GM18505 (cell line): ENCODE results near the gene VWC2L.

Experiments
- ATAC-seq: cut with Tn5 transposase; IDR thresholded peaks from one replicate; pipeline ENCODE4 v1.9.1; 2021; ENCODE audit not compliant: unreplicated experiment
- POLR2A ChIP-seq: IDR thresholded peaks from 4 replicates; pipeline ENCODE4 v1.6.1; 2011; ENCODE audit warnings: borderline replicate concordance; ENCODE audit not compliant: insufficient read depth, insufficient read length; ENCODE audit errors: extremely low read depth

The VWC2L gene

DNA sequence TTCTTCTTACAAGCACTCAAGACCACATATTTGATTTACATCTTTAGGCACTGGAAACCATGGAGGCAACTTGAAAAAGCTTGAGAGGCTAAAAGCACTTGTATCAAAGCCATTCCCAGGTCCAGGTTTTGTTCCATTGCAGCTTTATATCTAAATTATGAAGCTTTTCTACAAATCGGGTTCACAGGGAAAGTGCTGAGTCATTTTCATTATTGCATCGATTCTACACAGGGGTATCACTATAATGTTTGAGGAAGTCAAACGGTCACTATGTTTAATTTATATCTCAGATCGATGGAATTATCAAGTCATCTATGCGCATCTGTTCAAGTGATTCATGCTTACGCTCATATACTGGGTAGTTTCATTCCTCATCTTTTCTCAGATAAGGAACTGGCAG lies 118.7 kb downstream of the VWC2L start:
- no peak for TF ChIP-seq POLR2A
- no peak for ATAC-seq

DNA sequence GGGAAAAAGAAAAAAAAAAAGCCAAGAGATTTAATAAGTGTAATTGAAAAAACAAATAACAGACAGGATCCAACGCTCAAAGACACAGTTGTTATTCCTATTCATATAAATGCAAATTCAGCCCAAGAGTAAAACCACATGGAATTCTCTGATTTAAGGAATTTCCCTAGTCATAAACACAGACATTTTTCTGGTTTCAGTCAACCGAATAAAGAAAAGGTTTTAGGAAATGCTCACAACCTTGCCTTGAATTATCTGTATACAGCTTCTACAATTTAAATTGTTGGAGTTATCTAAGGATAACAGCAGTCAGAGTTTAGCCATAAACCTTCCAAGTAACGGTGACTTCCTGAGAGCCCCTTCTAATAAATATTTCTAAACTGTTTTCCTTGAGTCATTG lies 122.7 kb downstream of the VWC2L start:
- no peak for TF ChIP-seq POLR2A
- no peak for ATAC-seq

- no peak for ATAC-seq
- TF ChIP-seq POLR2A = no peak
Observed at GRCh38 chr2:214536625-214537024, 125.8 kb downstream of the VWC2L start.

GRCh38 chr2:214537929-214538328 lies 127.1 kb downstream of the VWC2L start:
- ATAC-seq = no peak

GRCh38 chr2:214542295-214542694 lies 131.4 kb downstream of the VWC2L start:
- TF ChIP-seq POLR2A = no peak
- no peak for ATAC-seq

More at GRCh38 chr2:214537929-214538328, 127.1 kb downstream of the VWC2L start:
- no peak for TF ChIP-seq POLR2A

DNA sequence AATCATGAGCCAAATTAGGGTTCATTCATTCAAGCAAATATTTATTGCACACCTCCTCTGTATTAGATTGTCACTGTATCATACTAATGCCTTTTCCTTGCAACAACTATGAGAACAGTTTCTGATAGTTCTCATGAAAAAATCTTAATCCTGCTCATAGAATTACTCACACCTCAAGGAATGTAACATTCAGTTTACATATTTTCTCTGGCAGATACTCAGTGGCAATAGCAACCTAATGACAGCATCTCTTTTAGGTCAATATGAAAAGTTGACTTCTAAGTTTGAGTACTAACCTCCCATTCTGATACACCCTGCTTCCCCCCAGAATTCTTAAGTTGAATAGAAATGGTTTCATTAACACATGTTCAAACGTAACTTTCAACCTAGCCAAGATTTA lies 132.0 kb downstream of the VWC2L start:
- no peak for ATAC-seq
- no peak for TF ChIP-seq POLR2A

GRCh38 chr2:214543386-214543955 lies 132.6 kb downstream of the VWC2L start:
- ATAC-seq = no peak
- no peak for TF ChIP-seq POLR2A

DNA sequence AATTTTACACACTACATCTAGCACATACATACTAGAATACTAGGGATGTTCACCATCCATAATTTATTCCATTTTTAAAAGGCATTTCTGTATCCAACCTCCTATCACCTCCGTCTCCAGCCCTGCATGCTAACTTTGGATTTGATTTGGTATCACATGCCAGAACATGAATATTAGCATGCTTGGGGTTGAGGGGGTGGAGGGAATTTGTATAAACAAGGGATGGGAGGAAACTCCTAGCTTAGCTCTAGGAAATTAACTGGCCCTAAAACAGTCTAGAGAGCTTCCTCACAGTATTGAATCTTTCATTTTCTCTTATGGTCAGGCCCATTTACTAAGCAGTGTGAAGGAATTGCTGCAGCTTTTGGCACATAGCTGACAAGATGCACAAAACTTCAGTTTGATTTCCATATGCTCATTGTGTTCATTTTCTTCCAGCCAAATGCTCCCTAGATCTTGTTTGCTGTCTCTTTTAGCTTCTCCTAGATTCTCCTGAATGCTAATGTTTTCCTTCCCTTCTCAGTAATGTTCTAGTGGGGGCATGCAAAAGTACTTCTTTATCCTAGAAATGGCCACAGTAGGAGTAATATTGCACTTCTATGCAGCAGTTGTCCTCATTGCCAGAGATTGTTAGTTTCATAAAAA lies 135.2 kb downstream of the VWC2L start:
- no peak for TF ChIP-seq POLR2A
- ATAC-seq = no peak

- no peak for ATAC-seq
- no peak for TF ChIP-seq POLR2A
Observed at GRCh38 chr2:214547931-214548330, 137.1 kb downstream of the VWC2L start.

DNA sequence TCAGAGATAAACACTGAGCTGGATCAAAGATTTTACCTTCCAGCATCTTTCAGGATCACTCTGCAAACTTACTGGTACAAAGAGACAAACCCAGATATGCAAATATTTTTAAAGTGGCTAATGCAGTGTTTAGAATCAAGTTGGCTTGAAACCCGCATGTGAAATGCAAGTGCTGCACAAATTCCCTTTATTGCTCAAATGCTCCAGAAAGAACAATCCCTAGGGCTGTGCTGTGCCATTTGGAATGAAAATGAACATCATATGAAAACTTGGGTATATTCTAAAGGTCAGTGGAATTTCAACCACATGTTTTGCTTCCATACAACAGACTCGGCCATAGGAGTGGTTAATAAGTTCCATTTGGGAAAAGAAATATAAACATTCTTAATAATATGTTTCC lies 139.1 kb downstream of the VWC2L start:
- no peak for ATAC-seq
- no peak for TF ChIP-seq POLR2A

- ATAC-seq = no peak
- no peak for TF ChIP-seq POLR2A
Observed at GRCh38 chr2:214550786-214551185, 139.9 kb downstream of the VWC2L start.

DNA sequence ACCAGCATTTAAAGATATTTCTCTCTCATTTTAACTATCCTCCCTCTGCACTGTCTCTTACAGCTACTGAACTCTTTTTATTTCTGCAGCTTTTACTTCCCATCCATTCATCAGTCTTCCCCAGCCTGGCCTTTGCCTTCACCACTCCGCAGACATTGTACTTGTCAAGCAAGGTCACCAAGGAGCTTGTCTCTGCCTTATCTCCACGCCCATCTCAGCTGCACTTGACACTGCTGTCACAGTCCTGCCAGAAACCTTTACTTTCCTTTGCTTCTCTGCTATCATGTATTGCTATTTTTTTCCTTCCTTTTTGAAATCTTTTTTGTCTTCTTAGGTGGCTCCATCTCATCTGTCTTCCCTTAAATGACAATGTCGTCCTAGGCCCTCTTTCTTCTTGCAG lies 147.0 kb downstream of the VWC2L start:
- TF ChIP-seq POLR2A = no peak
- no peak for ATAC-seq

DNA sequence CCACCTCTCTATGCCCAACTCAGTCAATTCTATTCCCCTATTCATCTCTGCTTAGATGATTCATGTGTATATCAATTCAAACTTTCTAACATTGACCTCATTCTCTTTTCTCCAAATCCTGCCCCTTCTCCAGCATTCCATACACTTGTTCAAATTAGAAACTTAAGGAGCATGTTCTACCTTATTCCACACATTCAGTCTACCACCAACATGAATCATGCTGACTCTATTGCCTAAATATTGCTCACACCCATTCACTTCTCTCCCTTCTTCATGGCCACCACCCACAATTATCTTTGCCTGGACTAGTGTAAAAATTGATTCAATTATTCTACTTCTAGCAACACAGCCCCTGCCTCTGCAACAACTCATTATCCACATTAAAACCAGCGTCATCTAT lies 147.5 kb downstream of the VWC2L start:
- ATAC-seq = no peak
- no peak for TF ChIP-seq POLR2A

DNA sequence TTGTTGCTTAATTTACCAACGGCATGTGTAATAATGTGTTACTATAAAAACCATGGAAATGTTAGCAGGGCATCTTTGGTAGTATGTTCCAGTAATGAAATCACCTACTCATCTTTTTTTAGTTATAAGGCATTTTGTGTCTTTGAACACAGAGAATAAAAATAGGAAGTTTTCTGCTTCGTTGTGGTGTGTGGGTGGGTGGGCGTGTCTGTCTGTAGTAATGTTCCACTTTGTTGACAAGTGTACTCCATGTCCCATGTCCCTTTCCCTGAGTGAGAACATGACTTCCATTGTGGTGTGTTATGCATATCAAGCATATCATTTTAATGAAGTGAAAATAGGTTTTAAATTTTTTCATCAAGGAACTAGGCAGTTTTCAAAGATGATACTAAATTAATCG lies 149.3 kb downstream of the VWC2L start:
- no peak for TF ChIP-seq POLR2A
- ATAC-seq = no peak
